Measurements from ENCODE around the gene HIPK1.
"Not testable (repeated sequence)": the region's sequence is repeated elsewhere in the genome, so short reads cannot be mapped to it uniquely, and the experiment has no call there.

The HIPK1 gene

GRCh38 chr1:113982949-113983348, 53.8 kb downstream of the HIPK1 start:
- DNase-seq (ENCODE audit: low spot score), result no peak

- DNase-seq (ENCODE audit: low spot score), result no peak
Measured at GRCh38 chr1:113983391-113983790, 54.3 kb downstream of the HIPK1 start.

- DNase-seq (ENCODE audit: low spot score), result no peak
Measured at GRCh38 chr1:113983826-113984225, 54.7 kb downstream of the HIPK1 start.

- DNase-seq (ENCODE audit: low spot score), result no peak
Measured at GRCh38 chr1:113984710-113985109, 55.6 kb downstream of the HIPK1 start.

- DNase-seq (ENCODE audit: low spot score), result no peak
Measured at GRCh38 chr1:113986802-113987201, 57.7 kb downstream of the HIPK1 start.

DNA sequence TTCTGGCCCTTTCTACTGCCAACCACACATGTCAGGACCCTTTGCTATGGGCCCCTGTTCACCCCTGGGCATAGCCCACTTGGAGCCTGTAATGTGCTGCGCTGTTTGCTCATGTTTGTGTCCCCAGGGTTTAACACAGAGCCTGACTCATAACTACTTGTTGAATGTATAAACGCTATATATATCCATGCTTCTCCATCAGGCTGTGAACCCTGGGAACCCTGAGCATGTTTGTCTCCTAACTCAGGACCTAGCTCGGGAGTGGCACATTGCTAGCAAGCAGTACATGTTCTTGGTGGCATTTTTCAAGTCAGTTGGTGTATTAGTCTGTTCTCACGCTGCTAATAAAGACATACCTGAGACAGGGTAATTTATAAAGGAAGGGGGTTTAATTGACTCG, 58.1 kb downstream of the HIPK1 start:
- no peak for DNase-seq (ENCODE audit: low spot score)

DNA sequence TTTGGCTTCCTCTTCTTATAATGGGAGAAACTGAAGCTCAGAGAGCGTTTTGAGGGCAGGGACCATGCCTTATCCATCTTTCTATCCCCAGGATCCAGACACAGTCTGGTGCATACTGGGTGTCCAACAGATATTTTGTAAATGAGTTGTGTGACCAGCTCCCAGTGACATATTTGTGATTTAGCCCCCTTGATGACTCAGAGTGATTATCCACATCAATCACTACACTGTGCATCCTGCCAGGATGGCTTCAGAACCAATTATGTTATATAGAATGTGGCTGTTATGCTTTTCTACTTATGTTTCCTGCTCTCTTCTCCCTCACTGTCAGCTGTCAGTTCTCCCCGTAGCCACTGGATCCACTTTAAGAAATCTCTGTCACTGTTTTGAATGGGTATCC, 61.4 kb downstream of the HIPK1 start:
- DNase-seq (ENCODE audit: low spot score), result no peak

DNA sequence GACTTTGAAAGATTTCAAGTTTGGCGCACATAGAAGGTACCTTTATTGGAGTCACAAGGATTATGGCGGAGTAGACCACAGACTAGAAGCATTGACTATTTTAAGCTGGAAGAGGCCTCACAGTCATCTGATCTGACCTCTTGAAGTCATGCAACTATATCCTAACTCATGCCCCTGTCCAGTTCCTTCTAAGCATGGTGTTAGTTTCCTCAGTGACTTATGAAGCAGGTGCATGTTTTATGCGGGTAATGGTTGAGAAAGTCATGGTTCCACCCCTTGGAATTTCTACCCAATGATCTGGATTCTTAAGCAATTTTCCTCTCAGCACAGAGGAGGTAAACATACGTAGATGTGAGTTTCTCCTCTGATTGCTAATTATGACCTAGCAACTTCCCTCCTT, 61.8 kb downstream of the HIPK1 start:
- no peak for DNase-seq (ENCODE audit: low spot score)

- no peak for DNase-seq (ENCODE audit: low spot score)
Measured at GRCh38 chr1:113991467-113991997, 62.4 kb downstream of the HIPK1 start.

DNA sequence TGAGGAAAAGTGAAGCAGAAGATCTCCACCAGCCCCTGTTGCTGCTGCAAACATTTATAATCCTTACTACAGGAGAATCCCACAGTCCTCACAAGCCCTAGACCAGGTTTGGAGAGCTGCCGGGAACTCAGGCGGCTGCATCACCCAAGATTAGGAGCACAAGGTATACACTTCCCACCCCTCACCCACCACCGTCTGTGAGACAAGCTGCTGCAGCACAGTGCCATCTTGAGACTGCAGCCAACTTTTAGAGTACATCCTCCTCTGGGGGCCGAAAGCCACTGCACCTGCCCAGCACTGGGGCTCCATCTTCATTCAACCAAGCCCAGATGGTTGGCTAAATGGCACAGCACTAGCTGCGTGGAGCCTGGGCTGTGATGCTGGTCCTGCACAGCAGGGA, 63.9 kb downstream of the HIPK1 start:
- DNase-seq (ENCODE audit: low spot score), result no peak

DNA sequence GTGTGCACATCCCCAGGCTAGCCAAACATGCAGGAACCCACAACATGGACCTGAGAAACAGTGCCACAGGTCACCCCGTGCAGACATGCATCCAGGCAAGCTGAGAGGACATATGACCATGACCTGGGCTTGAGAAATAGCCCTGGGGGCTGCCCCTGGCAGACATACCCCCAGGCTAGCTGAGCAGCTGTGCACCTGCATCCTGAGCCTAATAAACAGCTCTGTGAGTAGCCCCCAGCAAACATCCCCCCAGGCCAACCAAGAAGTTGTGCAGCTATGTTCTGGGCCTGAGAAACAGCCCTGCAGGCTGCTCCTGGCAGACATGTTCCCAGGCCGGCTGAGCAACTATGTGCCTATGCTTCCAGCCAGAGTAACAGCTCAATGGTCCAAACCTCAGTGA, 64.6 kb downstream of the HIPK1 start:
- DNase-seq (ENCODE audit: low spot score), result no peak

- no peak for DNase-seq (ENCODE audit: low spot score)
Measured at GRCh38 chr1:113995382-113995781, 66.3 kb downstream of the HIPK1 start.

DNA sequence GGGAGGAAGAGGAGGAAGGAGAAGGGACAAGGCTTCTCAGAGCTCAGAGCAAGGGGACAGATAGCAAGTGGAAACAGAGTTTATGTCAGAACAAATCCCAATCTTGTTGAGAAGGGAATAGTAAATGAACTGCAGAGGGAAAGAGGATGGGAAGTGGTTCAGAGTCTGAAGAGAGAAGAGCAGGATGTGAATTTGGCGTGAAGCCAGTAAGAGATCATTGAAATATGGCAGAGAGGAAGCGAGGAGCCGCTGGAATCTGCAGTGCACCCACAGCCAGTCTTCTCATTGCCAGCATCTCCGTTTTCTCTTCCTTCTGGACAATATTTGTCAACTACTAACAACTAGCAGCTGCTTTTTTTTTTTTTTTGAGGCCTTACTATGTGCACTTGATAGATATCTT, 69.2 kb downstream of the HIPK1 start:
- DNase-seq (ENCODE audit: low spot score), result no peak

DNA sequence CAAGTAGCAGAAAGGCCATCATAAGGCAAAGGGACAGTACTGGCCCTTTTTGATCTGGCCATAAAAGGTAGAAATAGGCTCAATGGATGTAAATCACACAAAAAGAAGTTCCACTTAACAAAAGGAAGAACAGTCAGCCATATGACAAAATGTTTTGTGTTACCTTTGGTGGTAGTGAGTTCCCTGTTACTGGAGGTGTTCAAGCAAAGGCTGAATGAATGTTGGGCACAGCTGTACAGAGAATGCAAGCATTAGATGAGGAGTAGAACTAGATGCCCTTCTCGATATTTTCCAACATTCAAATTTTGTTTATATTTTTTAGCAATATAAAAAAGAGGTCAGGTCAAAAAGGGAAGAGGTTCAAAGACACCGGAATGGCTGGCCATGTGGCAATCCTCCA, 70.1 kb downstream of the HIPK1 start:
- no peak for DNase-seq (ENCODE audit: low spot score)

DNA sequence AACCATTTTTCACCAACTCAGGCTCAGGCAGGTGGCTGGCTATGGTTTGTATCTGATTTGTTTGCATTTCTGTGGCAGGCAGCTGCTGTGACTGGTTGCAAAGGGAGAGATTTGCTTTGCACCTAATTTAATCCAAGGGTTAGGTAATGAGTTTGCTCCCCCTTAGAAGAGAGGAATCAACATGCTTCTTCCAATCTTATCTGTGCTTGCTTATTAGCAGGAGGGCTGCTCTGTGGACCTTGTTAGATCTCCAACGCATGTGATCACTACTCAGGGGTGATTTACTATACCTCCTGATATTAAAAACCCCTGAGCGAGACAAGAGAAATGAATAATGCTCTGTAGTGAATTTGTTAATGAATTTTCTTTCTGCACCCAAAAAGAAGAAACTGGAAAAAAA, 70.7 kb downstream of the HIPK1 start:
- DNase-seq (ENCODE audit: low spot score), result no peak

- no peak for DNase-seq (ENCODE audit: low spot score)
Measured at GRCh38 chr1:114000406-114000805, 71.3 kb downstream of the HIPK1 start.

DNA sequence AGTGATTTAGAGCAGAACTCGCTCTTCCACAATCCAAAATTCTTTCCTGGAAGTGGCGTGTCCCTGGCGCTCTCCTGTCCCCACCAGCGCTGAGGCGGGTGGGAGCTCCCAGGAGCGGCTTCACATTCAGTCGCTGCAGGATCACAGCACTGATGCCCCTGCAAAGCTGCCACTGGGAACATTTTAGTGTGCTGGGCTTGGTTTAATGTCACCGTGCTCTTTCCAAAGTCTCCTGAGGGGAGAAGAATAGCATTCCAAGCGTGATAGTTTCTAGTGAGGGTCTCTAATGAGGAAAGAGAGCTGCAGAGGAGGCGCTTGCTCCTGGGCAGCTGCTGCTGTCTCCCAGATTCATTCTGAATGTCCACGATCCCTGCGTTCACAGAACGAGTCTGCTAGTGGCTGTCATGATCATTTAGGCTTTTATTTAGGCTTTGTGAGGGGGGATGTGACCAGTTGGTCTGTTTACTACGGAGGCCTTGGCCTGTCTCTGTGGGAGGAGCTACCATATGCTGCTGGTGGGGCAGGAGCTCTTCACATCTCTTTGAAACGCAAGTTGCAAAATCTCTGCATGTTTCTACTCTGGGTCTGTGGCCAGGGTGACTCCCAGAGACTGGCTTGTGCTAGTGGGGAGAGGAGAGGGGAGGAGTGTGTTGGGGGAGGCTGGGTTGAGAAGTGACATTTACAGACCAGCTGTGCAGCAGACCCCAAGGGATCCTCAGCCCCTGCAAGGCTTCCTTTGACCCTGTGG, 73.5 kb downstream of the HIPK1 start:
- DNase-seq (ENCODE audit: low spot score), result no peak

DNA sequence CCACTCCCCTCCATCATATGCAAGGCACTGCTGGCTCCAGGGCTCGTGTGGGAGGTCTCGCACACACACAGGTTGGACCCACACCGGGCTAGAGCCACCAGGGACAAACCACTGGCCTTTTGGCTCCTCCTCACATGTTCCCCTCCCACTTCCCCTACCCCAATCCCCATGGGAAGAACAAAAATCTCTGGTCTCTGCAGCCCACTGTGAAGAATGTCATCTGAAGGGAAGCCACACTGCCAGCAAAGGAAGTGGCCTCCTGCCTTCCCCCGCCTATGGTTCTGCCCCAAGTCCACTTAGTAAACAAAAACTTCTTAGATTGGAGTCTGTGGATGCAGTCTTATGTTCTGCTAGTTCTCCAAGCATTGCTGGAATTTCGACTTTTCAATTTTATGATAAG, 74.3 kb downstream of the HIPK1 start:
- DNase-seq (ENCODE audit: low spot score), result no peak

DNA sequence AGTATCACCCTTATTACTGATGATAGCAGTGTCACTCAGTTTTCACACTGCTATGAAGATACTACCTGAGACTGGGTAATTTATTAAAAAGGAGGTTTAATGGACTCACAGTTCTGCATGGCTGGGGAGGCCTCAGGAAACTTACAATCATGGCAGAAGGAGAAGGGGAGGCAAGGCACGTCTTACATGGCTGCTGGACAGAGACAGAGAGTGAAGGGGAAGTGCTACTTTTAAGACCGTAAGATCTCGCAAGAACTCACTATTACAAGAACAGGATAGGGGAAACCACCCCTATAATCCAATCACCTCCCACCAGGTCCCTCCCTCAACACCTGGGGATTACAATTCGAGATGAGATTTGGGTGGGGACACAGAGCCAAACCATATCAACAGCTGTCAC, 77.7 kb downstream of the HIPK1 start:
- DNase-seq (ENCODE audit: low spot score), result not testable (repeated sequence)

- DNase-seq (ENCODE audit: low spot score), result no peak
Measured at GRCh38 chr1:114008480-114008941, 79.4 kb downstream of the HIPK1 start.

DNA sequence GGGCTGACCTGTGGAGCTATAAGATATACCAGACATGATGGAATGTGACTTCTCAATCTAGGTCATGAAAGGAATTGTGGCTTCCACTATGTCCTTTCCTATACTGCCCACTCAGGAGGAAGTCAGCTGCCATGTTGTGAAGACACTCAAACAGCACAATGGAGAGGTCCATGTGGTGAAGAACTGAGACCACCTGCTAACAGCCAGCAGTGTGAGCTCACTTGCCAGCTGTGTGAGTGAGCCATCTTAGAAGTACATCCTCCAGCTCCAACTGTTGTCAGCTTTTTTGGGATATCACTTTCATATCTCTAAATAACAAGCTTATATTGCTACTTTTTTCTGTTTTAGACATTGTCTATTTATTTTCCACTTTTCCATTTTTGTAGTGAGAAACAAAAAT, 79.9 kb downstream of the HIPK1 start:
- DNase-seq (ENCODE audit: low spot score), result no peak

DNA sequence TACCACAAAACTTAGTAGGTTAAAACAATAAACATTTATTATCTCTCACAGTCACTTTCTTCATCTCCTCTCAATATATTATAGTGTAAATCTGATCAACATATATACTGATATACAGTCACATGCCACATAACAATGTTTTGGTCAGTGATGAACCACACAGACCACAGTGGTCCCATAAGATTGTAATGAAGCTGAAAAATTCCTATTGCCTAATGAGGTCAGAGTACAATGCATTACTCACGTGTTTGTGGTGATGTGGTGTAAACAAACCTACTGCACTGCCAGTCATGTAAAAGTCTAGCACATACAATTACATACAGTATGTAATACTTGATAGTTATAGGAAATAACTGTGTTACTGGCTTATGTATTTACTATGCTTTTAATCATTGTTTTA, 80.3 kb downstream of the HIPK1 start:
- no peak for DNase-seq (ENCODE audit: low spot score)

- no peak for DNase-seq (ENCODE audit: low spot score)
Measured at GRCh38 chr1:114010433-114011184, 81.5 kb downstream of the HIPK1 start.
